Ureter (tissue), 1 donor: ENCODE data around the gene SSR3. TPM values are rescaled to one million over a fixed set of nuclear protein-coding genes. Genes with fewer than 3 reads are reported as not detected.

Experiments used
- DNase-seq: peaks from one replicate; pipeline ENCODE4 v3.0.0-alpha.2; 2020; ENCODE audit warnings: low spot score
- total RNA-seq: library from RNA; stranded (reverse); gene quantifications from one replicate; pipeline ENCODE4 v1.2.4, GENCODE V29; 2023
- donor health status: DM: yes; HTN: yes; CAD: no.

Gene SSR3
- total RNA-seq, 1 donor from 2014 or later: 137 TPM

DNA sequence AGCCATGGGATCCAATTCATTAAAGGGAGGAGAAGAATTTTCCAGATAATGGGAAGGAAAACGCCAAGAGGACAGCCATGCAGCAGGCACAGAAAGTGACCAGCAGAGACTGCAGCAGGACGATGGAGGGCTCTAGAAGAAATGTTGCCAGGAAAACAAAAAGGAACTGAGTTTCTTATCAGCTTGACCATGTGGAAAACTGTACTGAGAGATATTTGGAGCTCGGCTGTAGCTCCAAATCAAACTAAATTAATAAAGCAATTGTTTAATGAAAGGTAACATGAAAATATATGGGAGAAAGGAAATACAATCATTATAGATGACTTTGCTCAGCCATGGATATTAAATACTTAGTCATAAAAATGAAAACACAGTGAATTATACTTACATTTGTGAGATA is 63.7 kb downstream of the SSR3 start:
- DNase-seq: no peak

Other genes starting within 250 kb of the SSR3 start
- 30.2 TPM for gene TIPARP, start 119.5 kb upstream of the SSR3 start, total RNA-seq